ENCODE results near the gene ARL16.
"Not testable (repeated sequence)": the region's sequence is repeated elsewhere in the genome, so short reads cannot be mapped to it uniquely, and the experiment has no call there.

Gene ARL16

GRCh38 chr17:81694810-81695209 is 11.2 kb upstream of the ARL16 start:
- DNase-seq: no peak

GRCh38 chr17:81693509-81694210 is 10.1 kb upstream of the ARL16 start:
- no peak for DNase-seq

GRCh38 chr17:81691608-81692007 is 8.0 kb upstream of the ARL16 start:
- no peak for DNase-seq

GRCh38 chr17:81691196-81691595 is 7.6 kb upstream of the ARL16 start:
- DNase-seq: no peak

DNA sequence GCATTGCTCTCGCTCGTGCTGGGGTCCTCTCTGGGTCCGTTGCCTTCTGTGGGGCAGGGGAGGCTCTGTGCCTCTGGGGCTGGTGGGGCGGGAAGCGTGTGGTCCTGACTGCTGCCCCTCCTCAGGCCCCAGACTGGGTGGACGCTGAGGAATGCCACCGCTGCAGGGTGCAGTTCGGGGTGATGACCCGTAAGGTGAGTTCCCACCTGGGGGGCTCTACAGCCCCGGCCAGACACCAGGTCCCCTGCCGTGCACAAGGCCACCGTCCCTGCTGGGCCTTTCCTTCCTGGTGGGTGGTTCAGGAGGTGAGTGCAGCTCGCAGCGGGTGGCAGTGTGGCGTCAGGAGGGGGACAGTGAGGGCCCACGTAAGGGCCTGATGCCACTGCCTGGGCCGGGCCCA is 7.0 kb upstream of the ARL16 start:
- DNase-seq: no peak

DNA sequence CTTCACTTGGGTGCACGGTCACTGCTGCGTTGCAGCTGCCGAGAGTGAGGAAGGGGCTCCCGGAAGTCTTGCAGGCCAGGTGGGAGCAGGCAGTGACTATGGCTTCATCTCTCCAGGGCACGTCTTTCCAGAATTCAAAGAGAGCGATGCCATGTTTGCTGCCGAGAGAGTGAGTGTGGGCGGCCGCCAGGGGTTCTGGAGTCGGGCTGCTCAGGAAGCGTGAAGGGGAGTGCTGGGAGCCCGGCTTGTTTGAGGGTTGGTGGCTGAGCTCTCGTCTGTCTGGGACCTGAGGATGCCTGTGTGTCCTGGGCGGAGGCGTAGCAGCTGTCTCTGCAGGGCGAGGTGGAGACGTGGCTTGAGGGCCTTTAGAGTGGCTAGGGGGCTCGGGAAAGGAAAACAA is 6.5 kb upstream of the ARL16 start:
- no peak for DNase-seq

DNA sequence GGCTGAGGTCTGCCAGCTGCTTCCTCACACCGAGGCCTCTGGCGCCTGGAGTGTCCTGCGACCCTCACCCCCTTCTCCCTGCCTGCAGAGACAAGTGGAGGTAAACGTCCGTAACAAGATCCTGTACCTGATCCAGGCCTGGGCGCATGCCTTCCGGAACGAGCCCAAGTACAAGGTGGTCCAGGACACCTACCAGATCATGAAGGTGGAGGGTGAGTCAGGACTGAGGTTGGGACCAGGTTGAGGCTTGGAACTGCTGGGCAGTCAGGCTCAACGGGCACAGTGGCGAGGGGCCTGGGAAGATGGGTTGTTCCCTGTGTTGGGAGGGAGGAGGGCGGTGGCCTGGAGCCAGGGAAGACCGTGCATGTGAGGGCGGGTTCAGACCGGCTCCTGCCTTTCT is 5.0 kb upstream of the ARL16 start:
- no peak for DNase-seq

DNA sequence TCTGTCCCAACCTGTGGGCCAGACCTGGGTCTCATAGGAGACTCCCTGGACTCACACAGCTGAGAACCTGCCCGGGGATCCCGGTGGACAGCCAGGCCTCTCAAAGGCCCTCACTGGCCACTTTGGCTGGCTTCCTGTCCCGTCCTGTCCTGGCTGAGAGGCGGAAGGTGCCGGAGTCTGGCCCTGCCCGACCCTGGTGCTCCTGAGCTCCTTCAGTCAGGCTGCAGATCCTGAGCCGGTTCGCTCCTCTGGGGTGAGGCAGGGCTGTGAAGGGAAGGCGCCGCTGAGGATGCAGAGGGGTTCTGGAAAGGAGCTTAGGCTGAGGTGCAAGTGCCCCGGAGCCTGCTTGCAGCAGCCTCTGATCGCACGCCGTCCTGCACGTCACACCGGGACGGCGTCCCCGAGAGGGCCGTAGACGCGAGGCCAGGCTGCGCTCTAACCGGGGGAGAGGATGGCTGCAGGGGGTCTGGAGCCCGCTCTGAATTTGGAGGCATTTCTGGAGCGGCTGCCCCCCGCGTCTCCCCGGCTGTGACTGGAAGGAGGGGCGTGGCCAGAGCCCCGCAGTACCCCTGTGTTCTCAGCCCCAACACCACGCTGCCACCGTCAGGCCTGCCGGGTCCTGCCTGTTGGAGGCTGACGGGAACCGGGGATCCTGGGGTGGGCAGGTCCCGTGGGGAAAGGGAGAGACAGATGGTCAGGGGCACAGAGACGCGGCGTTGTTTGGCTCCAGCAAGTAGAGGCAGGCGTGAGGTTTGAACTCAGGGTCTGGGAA is 4.4 kb upstream of the ARL16 start:
- no peak for DNase-seq

GRCh38 chr17:81686614-81687013 is 3.0 kb upstream of the ARL16 start:
- no peak for DNase-seq

- no peak for DNase-seq
Observed at GRCh38 chr17:81685108-81685507, 1.5 kb upstream of the ARL16 start.

DNA sequence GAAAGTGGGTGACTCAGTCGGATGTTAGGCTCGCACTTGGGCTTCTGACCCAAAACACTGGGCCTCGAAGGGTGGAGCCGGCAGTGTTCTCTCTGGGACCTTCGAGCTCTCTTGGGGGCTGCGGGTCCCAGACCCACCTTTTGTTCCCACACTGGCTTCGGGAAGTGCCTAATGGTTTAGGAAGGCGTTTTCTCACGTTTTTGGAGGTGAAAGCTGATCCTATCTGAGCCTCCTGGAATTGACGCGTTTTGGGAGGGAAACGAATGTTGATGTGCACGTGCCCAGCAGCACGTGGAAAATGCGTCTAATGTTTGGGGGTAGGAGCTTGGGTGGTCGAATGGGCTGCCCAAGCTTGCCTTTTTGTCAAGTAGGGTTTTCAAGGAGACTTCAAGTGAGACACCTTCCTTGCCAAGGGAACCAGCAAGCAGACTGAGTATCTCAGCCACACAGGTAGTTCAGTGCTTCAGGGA is 880 bp upstream of the ARL16 start:
- DNase-seq: no peak

DNA sequence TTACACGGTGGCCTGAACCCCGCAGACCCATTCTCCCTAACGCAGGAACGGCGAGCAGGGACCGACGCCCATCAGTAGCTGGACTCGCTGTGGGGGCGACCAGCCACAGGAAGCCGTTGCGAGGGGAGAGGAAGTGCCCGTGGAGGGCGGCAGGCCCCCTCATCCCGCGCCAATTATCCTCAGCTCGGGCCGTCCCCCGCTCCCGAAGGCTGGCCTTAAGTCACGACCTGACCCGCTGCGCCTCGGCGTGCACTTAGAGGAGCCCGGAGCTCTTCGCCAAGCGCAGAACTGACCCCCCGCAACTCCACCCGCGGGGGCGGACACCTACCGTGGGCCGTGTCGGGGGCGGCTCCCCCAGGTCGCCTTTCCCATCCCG is 401 bp downstream of the ARL16 start:
- DNase-seq: no peak

DNA sequence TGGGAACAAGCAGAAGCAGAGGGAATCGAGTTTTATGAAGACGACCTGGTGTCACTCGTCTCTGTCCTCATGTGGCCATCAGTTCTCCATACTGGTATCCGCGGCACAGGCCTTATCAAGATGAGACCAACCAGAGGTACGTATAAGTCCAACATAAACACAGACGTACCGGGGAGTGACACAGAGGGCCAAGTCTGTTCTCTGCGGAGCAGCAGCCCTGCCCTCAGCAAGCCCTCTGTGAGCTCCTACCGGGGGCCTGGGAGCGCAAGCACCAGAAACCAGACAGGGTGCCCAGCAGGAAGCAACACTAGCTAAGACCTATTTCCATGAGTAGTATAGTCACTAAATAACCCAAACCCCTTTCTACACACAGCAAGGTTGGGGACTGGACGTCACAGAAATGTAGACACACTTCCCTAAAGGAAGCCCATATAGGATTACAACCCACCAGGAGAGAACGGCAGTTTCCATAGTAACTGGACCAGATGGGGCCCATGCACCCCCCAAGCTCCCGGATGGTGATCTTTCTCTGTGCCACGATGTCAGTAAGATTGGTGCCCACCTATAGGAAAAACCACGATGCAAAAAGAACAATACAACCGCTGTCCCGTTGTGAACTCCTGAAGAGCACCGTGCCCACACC is 911 bp downstream of the ARL16 start:
- no peak for DNase-seq

- DNase-seq: no peak
Observed at GRCh38 chr17:81681672-81682071, 1.9 kb downstream of the ARL16 start.

- DNase-seq: no peak
Observed at GRCh38 chr17:81680150-81680549, 3.4 kb downstream of the ARL16 start.

DNA sequence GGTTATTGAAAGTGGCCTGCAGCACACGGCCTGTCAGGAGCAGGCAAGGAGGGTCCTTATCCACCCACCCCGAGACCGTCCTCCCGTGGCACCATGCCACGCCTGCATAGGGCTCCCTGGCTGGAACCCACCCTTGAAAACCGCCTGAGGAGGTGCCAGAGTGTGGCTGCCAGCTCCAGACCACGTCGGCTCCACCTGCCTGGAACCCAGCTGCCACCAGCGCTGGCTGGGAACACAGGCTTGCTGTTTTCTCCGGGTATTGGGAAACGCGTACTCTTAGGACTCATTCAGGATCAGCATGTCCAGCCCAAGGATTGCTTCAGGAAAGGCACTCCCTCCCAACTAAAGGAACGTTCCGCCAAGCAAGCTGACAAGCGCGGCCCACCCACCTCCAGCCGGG is 6.7 kb downstream of the ARL16 start:
- DNase-seq: no peak

- DNase-seq: not testable (repeated sequence)
Observed at GRCh38 chr17:81675515-81676221, 7.9 kb downstream of the ARL16 start.

GRCh38 chr17:81673561-81674258 is 9.9 kb downstream of the ARL16 start:
- DNase-seq: no peak

DNA sequence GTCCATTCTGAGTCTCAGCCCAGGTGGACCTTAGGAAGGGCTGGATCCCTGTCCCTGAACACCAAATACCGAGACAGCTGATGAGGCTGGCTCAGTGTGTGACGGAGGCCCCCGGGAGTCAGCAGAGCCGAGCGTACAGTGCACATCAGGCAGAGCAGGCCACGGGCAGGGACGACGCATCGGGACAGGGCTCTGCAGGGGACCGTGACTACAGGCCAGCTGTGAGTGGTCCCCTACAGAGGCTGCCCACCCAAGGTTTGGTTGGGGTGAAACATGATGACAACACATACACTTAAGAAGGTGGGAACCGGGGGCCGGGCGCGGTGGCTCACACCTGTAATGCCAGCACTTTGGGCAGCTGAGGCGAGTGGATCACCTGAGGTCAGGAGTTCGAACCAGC is 10.6 kb downstream of the ARL16 start:
- DNase-seq: no peak

GRCh38 chr17:81672504-81672903 is 11.1 kb downstream of the ARL16 start:
- no peak for DNase-seq

DNA sequence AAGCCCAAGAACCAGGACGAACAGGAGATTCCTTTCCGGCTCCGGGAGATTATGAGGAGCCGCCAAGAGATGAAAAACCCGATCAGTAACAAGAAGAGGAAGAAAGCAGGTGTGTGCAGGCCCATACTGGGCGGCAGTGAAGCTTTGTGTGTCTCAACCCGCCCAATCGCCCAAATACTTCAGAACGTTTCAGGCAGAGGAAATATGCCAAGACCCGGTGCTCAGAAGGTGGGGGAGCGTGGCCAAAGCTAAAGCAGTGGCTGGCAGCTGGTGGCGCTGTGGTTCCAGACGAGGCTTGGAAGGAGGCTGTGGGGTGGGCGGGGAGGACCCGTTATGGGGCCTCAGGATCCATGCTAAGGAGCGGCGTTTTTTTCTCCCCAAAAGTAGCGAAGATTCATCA is 15.8 kb downstream of the ARL16 start:
- DNase-seq: no peak

DNA sequence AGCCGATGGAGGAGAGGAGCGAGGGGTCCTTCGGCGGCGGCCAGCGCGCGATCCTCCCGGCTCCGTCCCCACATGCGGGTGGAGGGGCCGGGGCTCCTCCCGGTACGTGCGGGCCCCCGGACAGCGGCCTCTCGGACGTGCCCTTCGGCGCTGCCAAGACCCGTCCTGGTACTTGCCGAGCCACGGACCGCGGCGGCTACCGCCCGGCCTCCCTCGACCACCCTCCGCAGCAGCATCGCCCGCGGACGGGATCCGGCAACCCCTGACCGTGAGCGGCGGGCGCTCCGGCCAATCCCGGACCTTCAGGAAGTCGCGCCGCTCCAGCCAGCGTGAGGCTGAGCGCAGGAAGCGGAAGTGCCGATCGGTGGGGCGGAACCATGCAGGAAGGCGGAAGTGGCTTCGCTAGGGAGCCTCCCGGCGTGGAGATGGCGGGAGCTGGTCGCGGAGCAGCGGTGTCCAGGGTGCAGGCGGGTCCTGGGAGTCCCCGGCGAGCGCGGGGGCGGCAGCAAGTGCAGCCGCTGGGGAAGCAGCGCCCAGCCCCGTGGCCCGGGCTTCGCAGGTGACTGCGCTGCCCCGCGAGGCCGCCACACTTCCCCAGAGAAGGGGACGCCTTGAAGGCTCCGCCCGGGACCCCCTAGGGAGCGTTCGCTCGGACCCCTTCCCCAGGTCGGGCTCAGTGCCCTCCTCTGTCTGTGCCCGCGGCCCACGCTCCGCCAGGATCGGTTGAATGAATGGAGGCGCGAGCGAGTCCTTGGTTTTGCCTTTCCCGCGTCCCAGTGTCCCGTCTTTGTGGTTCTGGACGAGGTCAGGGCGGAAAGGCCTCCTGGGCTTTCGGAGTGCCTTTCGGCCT is 17.0 kb downstream of the ARL16 start, which contains the start of the genes CCDC137 and OXLD1:
CCDC137 (plus strand) TSS at position 396 of the 850 bp plus-strand sequence; CDS start at position 426, 30 bp downstream.
OXLD1 (minus strand) TSS at position 264 of the 850 bp plus-strand sequence; CDS start at position 236, 28 bp downstream.
- peak in 1 of 2 experiments; percentile 90 for DNase-seq

Data from cerebellar nuclear complex (tissue), 1 donor.